SK-N-SH treated with all-trans-retinoic acid at 6 μM for 48 hours (cell line): Measurements from ENCODE around the gene TNFRSF21.

Experiments used
- ARNTL ChIP-seq: fragments of 450-650 bp; formaldehyde crosslinking; IDR thresholded peaks from 2 replicates; pipeline ENCODE4 v1.5.0; 2020; ENCODE audit warnings: low read depth, mild to moderate bottlenecking, moderate library complexity, borderline replicate concordance
- BACH2 ChIP-seq: fragments of 250-450 bp; sonication (Bioruptor Pico); IDR thresholded peaks from 2 replicates; pipeline ENCODE4 v1.9.0; 2021; ENCODE audit warnings: mild to moderate bottlenecking, borderline replicate concordance
- CREB5 ChIP-seq: fragments of 250-450 bp; sonication (Bioruptor Pico); IDR thresholded peaks from 2 replicates; pipeline ENCODE4 v1.5.1; 2020; ENCODE audit warnings: low read depth, mild to moderate bottlenecking, moderate library complexity
- CSRNP3 ChIP-seq: fragments of 250-450 bp; sonication (Bioruptor Pico); IDR thresholded peaks from 2 replicates; pipeline ENCODE4 v1.5.1; 2021; ENCODE audit warnings: mild to moderate bottlenecking, moderate library complexity
- GLIS3 ChIP-seq: fragments of 250-450 bp; sonication (Bioruptor Pico); IDR thresholded peaks from 2 replicates; pipeline ENCODE4 v1.5.0; 2020; ENCODE audit warnings: mild to moderate bottlenecking, moderate library complexity
- ISL1 ChIP-seq: fragments of 250-450 bp; sonication (Bioruptor Pico); IDR thresholded peaks from 2 replicates; pipeline ENCODE4 v2.1.2; 2022; ENCODE audit warnings: mild to moderate bottlenecking, moderate library complexity
- PPARA ChIP-seq: fragments of 250-450 bp; sonication (Bioruptor Pico); IDR thresholded peaks from 2 replicates; pipeline ENCODE4 v1.5.0; 2020; ENCODE audit warnings: mild to moderate bottlenecking, borderline replicate concordance
- RARB ChIP-seq: fragments of 250-450 bp; sonication (Bioruptor Pico); IDR thresholded peaks from 2 replicates; pipeline ENCODE4 v1.8.0; 2021; ENCODE audit warnings: mild to moderate bottlenecking, moderate library complexity
- SNAI2 ChIP-seq: fragments of 250-450 bp; sonication (Bioruptor Pico); IDR thresholded peaks from 2 replicates; pipeline ENCODE4 v1.5.0; 2020; ENCODE audit warnings: mild to moderate bottlenecking, moderate library complexity
- TCF4 ChIP-seq: fragments of 250-450 bp; sonication (Bioruptor Pico); IDR thresholded peaks from 2 replicates; pipeline ENCODE4 v1.8.0; 2021; ENCODE audit warnings: mild to moderate bottlenecking, moderate library complexity, borderline replicate concordance
- ZFP30 ChIP-seq: fragments of 450-650 bp; formaldehyde crosslinking; IDR thresholded peaks from 2 replicates; pipeline ENCODE4 v1.5.0; 2022; ENCODE audit warnings: mild to moderate bottlenecking, moderate library complexity

DNA sequence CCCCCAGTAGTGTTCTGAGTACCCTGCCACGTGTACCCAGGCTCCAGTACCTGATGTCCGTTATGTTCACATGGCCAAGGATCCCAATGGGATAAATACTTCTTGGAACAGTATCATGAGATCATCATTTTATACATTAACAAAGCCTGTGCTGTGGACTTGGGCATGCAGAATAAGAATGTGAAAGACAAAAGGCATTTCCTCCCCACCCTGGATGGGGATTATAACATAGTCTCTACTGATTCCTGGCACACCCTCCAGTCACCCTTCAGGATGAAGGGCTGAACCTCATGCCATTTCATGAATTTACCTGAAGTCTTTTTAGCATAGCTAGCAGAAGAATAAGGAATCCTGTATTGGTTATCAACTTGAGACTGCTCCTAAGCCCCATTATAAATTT, 2.8 kb downstream of the TNFRSF21 start:
- TF ChIP-seq CSRNP3 (CRISPR knock-in tag), result no peak
- no peak for TF ChIP-seq GLIS3 (CRISPR knock-in tag)
- no peak for TF ChIP-seq ZFP30
- TF ChIP-seq BACH2, result no peak
- TF ChIP-seq RARB (CRISPR knock-in tag), result no peak
- TF ChIP-seq TCF4 (CRISPR knock-in tag), result no peak
- no peak for TF ChIP-seq SNAI2 (CRISPR knock-in tag)
- TF ChIP-seq CREB5 (CRISPR knock-in tag), result no peak
- TF ChIP-seq ARNTL (CRISPR knock-in tag), result no peak
- no peak for TF ChIP-seq ISL1 (CRISPR knock-in tag)
- no peak for TF ChIP-seq PPARA (CRISPR knock-in tag)
